MM.1S (cell line): ENCODE data around the gene PISD.

Source experiments
- EZH2 ChIP-seq: fragments of 300-600 bp; sonication (generic); optimal IDR thresholded peaks from 2 replicates; pipeline ENCODE3; 2017; ENCODE audit warnings: low read depth, mild to moderate bottlenecking, antibody characterized with exemption, low read length, mixed read lengths
- EZH2phosphoT487 ChIP-seq: fragments of 300-600 bp; sonication (generic); IDR thresholded peaks from 2 replicates; pipeline ENCODE4 v1.6.1; 2018; ENCODE audit warnings: antibody characterized with exemption, low read length
- TF ChIP-seq, protein P1 (sequence below): fragments of 300-600 bp; sonication (generic); IDR thresholded peaks from 2 replicates; pipeline ENCODE4 v1.5.1; 2016; ENCODE audit warnings: antibody characterized with exemption, low read length, mixed read lengths

DNA sequence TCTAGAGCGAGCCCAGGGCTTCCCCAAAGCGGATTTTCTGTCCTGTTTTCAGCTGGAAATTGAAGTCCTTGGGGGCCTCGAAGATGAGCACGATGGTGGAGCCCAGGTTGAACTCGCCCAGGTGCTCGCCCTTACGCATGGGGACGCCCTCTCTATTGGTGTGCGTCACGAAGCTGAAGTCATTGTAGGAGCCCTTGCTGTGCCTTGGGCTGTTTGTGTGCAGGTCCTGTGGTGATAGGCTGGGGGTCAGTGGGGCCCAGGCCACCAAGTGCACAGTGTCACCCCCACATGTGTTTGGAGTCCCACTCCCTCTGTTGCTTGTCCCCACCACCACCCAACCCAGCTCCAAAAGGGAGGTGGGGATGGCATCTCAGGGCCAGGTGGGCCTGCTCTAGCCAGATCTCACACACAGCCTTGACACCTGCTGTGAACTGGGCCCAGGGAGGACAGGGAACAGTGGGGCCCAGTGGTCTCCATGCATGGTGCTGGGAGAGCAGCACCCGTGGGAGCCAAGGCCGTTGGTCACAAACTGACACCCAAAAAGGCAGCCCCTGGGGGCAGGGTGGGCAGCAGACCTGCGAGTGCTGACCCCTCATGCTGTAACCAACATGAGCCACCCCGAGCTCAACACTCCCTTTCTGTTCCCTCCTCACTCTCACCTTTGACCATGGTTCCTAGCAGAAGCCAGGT, 42.3 kb downstream of the PISD start:
- TF ChIP-seq EZH2phosphoT487 = no peak
- TF ChIP-seq, protein P1, sequence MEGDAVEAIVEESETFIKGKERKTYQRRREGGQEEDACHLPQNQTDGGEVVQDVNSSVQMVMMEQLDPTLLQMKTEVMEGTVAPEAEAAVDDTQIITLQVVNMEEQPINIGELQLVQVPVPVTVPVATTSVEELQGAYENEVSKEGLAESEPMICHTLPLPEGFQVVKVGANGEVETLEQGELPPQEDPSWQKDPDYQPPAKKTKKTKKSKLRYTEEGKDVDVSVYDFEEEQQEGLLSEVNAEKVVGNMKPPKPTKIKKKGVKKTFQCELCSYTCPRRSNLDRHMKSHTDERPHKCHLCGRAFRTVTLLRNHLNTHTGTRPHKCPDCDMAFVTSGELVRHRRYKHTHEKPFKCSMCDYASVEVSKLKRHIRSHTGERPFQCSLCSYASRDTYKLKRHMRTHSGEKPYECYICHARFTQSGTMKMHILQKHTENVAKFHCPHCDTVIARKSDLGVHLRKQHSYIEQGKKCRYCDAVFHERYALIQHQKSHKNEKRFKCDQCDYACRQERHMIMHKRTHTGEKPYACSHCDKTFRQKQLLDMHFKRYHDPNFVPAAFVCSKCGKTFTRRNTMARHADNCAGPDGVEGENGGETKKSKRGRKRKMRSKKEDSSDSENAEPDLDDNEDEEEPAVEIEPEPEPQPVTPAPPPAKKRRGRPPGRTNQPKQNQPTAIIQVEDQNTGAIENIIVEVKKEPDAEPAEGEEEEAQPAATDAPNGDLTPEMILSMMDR = no peak
- TF ChIP-seq EZH2 = no peak
